HCT116 (cell line): ENCODE data around the gene LRRN3. TPM values are rescaled to one million over a fixed set of nuclear protein-coding genes. Genes with fewer than 3 reads are reported as not detected.

Experiments used
- ATAC-seq: fragments of 200-7000 bp; cut with Tn5 transposase; 2 replicates; pipeline ENCODE4 v1.9.1; 2020; ENCODE audit warnings: mild to moderate bottlenecking, moderate library complexity
- BruUV-seq: library from RNA; stranded (reverse); fragments of 400-500 nt; replicated peaks from 2 replicates; lab custom pipeline; 2021; lab: Mats Ljungman, UMichigan
- CTCF ChIA-PET: fragments of 300-600 bp; sonication (Branson Sonifier 250); formaldehyde crosslinking; loops from one replicate; lab custom pipeline; 2021; ENCODE audit warnings: antibody characterized with exemption; lab: Charles Lee
- POLR2A ChIA-PET: fragments of 300-600, 350-600 bp; sonication (Branson Sonifier 250); formaldehyde crosslinking; loops from one replicate; lab custom pipeline; 2021; ENCODE audit warnings: antibody characterized with exemption; lab: Charles Lee
- RAD21 ChIA-PET, 2 experiments: fragments of 300-600 bp; sonication (Branson Sonifier 250); formaldehyde crosslinking; loops; one replicate each; lab custom pipeline; 2023; ENCODE audit warnings: low total read pairs in 2 of 2; ENCODE audit not compliant: uncharacterized antibody in 2 of 2, unreplicated experiment in 2 of 2, low non-redundant PET in 1 of 2; lab: Charles Lee
- DNase-seq: peaks from one replicate; pipeline ENCODE4 v3.0.0-alpha.2; 2010; ENCODE audit warnings: low read depth, low spot score
- H2AFZ ChIP-seq: fragments of 200-600 bp; shearing (Covaris generic), sonication (generic); 2 replicates; pipeline ENCODE4 v1.6.1; 2017; ENCODE audit warnings: low read depth, mixed run types, mixed read lengths, antibody characterized with exemption, low read length; ENCODE audit not compliant: poor library complexity, severe bottlenecking
- H3K27ac ChIP-seq: 2 replicates; pipeline ENCODE4 v1.5.1; 2012; ENCODE audit warnings: low read depth, low read length
- H3K27me3 ChIP-seq: fragments of 200-600 bp; sonication (generic); 2 replicates; pipeline ENCODE4 v1.6.1; 2016; ENCODE audit warnings: mixed run types, low read length, mixed read lengths; ENCODE audit not compliant: insufficient read depth
- H3K36me3 ChIP-seq, 2 experiments: fragments of 200-500 bp in 1 of 2; fragments of 200-600 bp in 1 of 2; sonication (Bioruptor generic) in 1 of 2; sonication (generic) in 1 of 2; 2 replicates each; pipeline versions ENCODE4 v1.5.1 to v1.6.1; 2014 to 2016; ENCODE audit warnings: low read length in 2 of 2, inconsistent platforms in 1 of 2, mixed read lengths in 1 of 2, mixed run types in 1 of 2; ENCODE audit not compliant: insufficient read depth in 2 of 2, control insufficient read depth in 1 of 2
- H3K4me1 ChIP-seq, 2 experiments: fragments of 200-600 bp in 1 of 2; sonication (generic) in 1 of 2; 2 replicates each; pipeline versions ENCODE4 v1.5.1 to v1.6.1; 2012 to 2017; ENCODE audit warnings: low read length in 2 of 2, inconsistent platforms in 1 of 2, mild to moderate bottlenecking in 1 of 2, mixed read lengths in 1 of 2, mixed run types in 1 of 2, moderate library complexity in 1 of 2; ENCODE audit not compliant: insufficient read depth in 2 of 2, control insufficient read depth in 1 of 2
- H3K4me2 ChIP-seq: fragments of 200-600 bp; sonication (generic); 2 replicates; pipeline ENCODE4 v1.6.1; 2017; ENCODE audit warnings: mixed run types, low read length, mixed read lengths
- H3K4me3 ChIP-seq, 2 experiments: fragments of 200-600 bp in 1 of 2; sonication (generic) in 1 of 2; replicated peaks in 1 of 2; 2 replicates each; pipeline ENCODE4 v1.5.1; 2011 to 2016; ENCODE audit warnings: low read length in 2 of 2, control low read depth in 1 of 2, low read depth in 1 of 2, mild to moderate bottlenecking in 1 of 2, mixed read lengths in 1 of 2, mixed run types in 1 of 2
- H3K79me2 ChIP-seq: fragments of 200-600 bp; sonication (generic); 2 replicates; pipeline ENCODE4 v1.6.1; 2017; ENCODE audit warnings: mild to moderate bottlenecking, mixed run types, low read length, moderate library complexity, mixed read lengths; ENCODE audit not compliant: insufficient read depth
- H3K9ac ChIP-seq: fragments of 200-600 bp; sonication (generic); 2 replicates; pipeline ENCODE4 v1.6.1; 2016; ENCODE audit warnings: low read length, mixed read lengths
- H3K9me2 ChIP-seq: fragments of 200-600 bp; sonication (generic), shearing (Covaris generic); 2 replicates; pipeline ENCODE4 v1.6.1; 2017; ENCODE audit warnings: mixed run types, mild to moderate bottlenecking, moderate library complexity; ENCODE audit not compliant: insufficient read depth
- H3K9me3 ChIP-seq, 2 experiments: fragments of 200-500 bp in 1 of 2; fragments of 200-600 bp in 1 of 2; sonication (Bioruptor generic) in 1 of 2; sonication (generic) in 1 of 2; 2 replicates each; pipeline ENCODE4 v1.6.1; 2014 to 2017; ENCODE audit warnings: low read length in 2 of 2, mixed read lengths in 2 of 2, inconsistent platforms in 1 of 2, low read depth in 1 of 2, mild to moderate bottlenecking in 1 of 2, mixed run types in 1 of 2, moderate library complexity in 1 of 2; ENCODE audit not compliant: control insufficient read depth in 1 of 2, insufficient read depth in 1 of 2
- H4K20me1 ChIP-seq: fragments of 200-600 bp; sonication (generic), shearing (Covaris generic); 2 replicates; pipeline ENCODE4 v1.6.1; 2017; ENCODE audit warnings: mixed run types, mild to moderate bottlenecking, moderate library complexity; ENCODE audit not compliant: insufficient read depth
- ATF3 ChIP-seq: IDR thresholded peaks from 2 replicates; pipeline ENCODE4 v1.6.1; 2012
- CBX3 ChIP-seq: IDR thresholded peaks from 2 replicates; pipeline ENCODE4 v1.6.1; 2012; ENCODE audit warnings: low read depth
- CEBPB ChIP-seq: IDR thresholded peaks from 2 replicates; pipeline ENCODE4 v1.6.1; 2012; ENCODE audit warnings: low read depth
- CTCF ChIP-seq, 3 experiments: fragments of 200-600 bp in 1 of 3; sonication (generic) in 1 of 3; IDR thresholded peaks in 2 of 3; conservative IDR thresholded peaks in 1 of 3; 2 replicates each; pipeline ENCODE4 v1.5.1; 2012 to 2017; ENCODE audit warnings: low read depth in 2 of 3, low read length in 2 of 3, antibody characterized with exemption in 1 of 3, borderline replicate concordance in 1 of 3, control low read depth in 1 of 3, mild to moderate bottlenecking in 1 of 3, mixed read lengths in 1 of 3, mixed run types in 1 of 3, moderate library complexity in 1 of 3; ENCODE audit not compliant: insufficient read depth in 1 of 3
- EGR1 ChIP-seq: IDR thresholded peaks from 2 replicates; pipeline ENCODE4 v1.6.1; 2012; ENCODE audit warnings: low read depth
- ELF1 ChIP-seq: IDR thresholded peaks from 2 replicates; pipeline ENCODE4 v1.6.1; 2012; ENCODE audit warnings: low read depth, borderline replicate concordance
- EZH2 ChIP-seq: fragments of 200-600 bp; sonication (generic); IDR thresholded peaks from 2 replicates; pipeline ENCODE4 v1.6.1; 2017; ENCODE audit warnings: antibody characterized with exemption, mixed run types
- EZH2phosphoT487 ChIP-seq: fragments of 200-600 bp; IDR thresholded peaks from 2 replicates; pipeline ENCODE4 v1.6.1; 2018; ENCODE audit warnings: antibody characterized with exemption, borderline replicate concordance
- JUND ChIP-seq: IDR thresholded peaks from 2 replicates; pipeline ENCODE4 v1.6.1; 2012
- MAX ChIP-seq: IDR thresholded peaks from 2 replicates; pipeline ENCODE4 v1.6.1; 2012
- POLR2A ChIP-seq: IDR thresholded peaks from 2 replicates; pipeline ENCODE4 v1.7.0; 2011; ENCODE audit warnings: borderline replicate concordance; ENCODE audit not compliant: insufficient read depth, insufficient read length; ENCODE audit errors: extremely low read depth
- POLR2AphosphoS5 ChIP-seq: IDR thresholded peaks from 2 replicates; pipeline ENCODE4 v1.6.1; 2011; ENCODE audit warnings: mild to moderate bottlenecking, low read depth, low read length, moderate library complexity
- REST ChIP-seq: IDR thresholded peaks from 2 replicates; pipeline ENCODE4 v1.6.1; 2012; ENCODE audit warnings: low read depth
- SIN3A ChIP-seq: IDR thresholded peaks from 2 replicates; pipeline ENCODE4 v1.6.1; 2012; ENCODE audit warnings: low read depth
- SP1 ChIP-seq: IDR thresholded peaks from 2 replicates; pipeline ENCODE4 v1.6.1; 2012; ENCODE audit warnings: low read depth
- SRF ChIP-seq: IDR thresholded peaks from 2 replicates; pipeline ENCODE4 v1.6.1; 2012; ENCODE audit warnings: low read depth
- YY1 ChIP-seq: IDR thresholded peaks from 2 replicates; pipeline ENCODE4 v1.6.1; 2011; ENCODE audit warnings: low read length, low read depth, moderate library complexity, mild to moderate bottlenecking; ENCODE audit not compliant: insufficient replicate concordance; ENCODE audit errors: extremely low read depth
- ZBTB33 ChIP-seq: IDR thresholded peaks from 2 replicates; pipeline ENCODE4 v1.6.1; 2011; ENCODE audit warnings: mild to moderate bottlenecking, low read length, moderate library complexity; ENCODE audit not compliant: insufficient replicate concordance; ENCODE audit errors: extremely low read depth
- ZFX ChIP-seq: fragments of 450-650 bp; IDR thresholded peaks from 2 replicates; pipeline ENCODE4 v1.6.1; 2017
- ZNF274 ChIP-seq: fragments of 200-500 bp; sonication (Bioruptor generic); IDR thresholded peaks from 2 replicates; pipeline ENCODE4 v1.6.1; 2014; ENCODE audit warnings: mild to moderate bottlenecking, low read depth, low read length, inconsistent platforms
- intact Hi-C: fragments of 100-400 bp; cut with micrococcal nuclease; formaldehyde crosslinking; loops from 2 replicates; pipeline ENCODE4 v1.10.0; 2022
- total RNA-seq: library from RNA; stranded (reverse); gene quantifications from one replicate; pipeline ENCODE4 v1.2.1, GENCODE V29; 2021; ENCODE audit not compliant: unreplicated experiment

Gene LRRN3
- total RNA-seq, 1 experiment from 2014 or later, result 0.07 TPM

- H3K4me1 ChIP-seq, result no peaks in the 10 kb centered on the region
- ChIA-PET RAD21 (no interaction called here), CTCF (no interaction called here), POLR2A (no interaction called here)
- no peak overlapping the region for H3K4me3 ChIP-seq
- no peaks in the 10 kb centered on the region for H3K9me3 ChIP-seq
- TF ChIP-seq ELF1, result no peak
- no peak for TF ChIP-seq CEBPB
- no peak for TF ChIP-seq ZNF274
- TF ChIP-seq CBX3, result no peak
- TF ChIP-seq ZFX, result no peak
- no peak for TF ChIP-seq SP1
- no peak for TF ChIP-seq SIN3A
- no peak for TF ChIP-seq POLR2AphosphoS5
- TF ChIP-seq YY1, result no peak
- TF ChIP-seq REST, result no peak
- TF ChIP-seq EGR1, result no peak
- TF ChIP-seq ATF3, result no peak
- TF ChIP-seq JUND, result no peak
- TF ChIP-seq SRF, result no peak
- no peak for TF ChIP-seq CTCF (IDR thresholded peaks at IDR 0.05 in 2 of 3, conservative IDR thresholded peaks at IDR 0.05 in 1 of 3; ENCODE audit: borderline replicate concordance in 1 of 3, insufficient read depth in 1 of 3, low read depth in 2 of 3, low read length in 2 of 3)
- TF ChIP-seq ZBTB33, result no peak
- no peak for TF ChIP-seq EZH2phosphoT487
- TF ChIP-seq POLR2A, result no peak
- no peak for TF ChIP-seq MAX
- TF ChIP-seq EZH2, result no peak
- no peaks in the 10 kb centered on the region for H3K9me2 ChIP-seq
- H2AFZ ChIP-seq, result no peak overlapping the region
- H3K27me3 ChIP-seq, result no peaks in the 10 kb centered on the region
- no peak overlapping the region for H3K27ac ChIP-seq
- no peak overlapping the region for H3K4me2 ChIP-seq
- no peak overlapping the region for H3K9ac ChIP-seq
- DNase-seq (no peak), ATAC-seq (no peak)
- intact Hi-C loops, result loop anchor here (5.0 to 10.0 kb wide), 2 partner anchors 643 to 1250 kb away; no protein-coding TSS in a partner anchor
- BruUV-seq, result no TSS peak
- no peaks in the 10 kb centered on the region for H3K79me2 ChIP-seq
- H3K36me3 ChIP-seq, result no peaks in the 10 kb centered on the region
- no peaks in the 10 kb centered on the region for H4K20me1 ChIP-seq
These were observed 3.5 kb downstream of the LRRN3 start for GRCh38 chr7:111094419-111094818.
